ENCODE results near the gene TTC17.

- TF ChIP-seq POLR2A (IDR thresholded peaks at IDR 0.05; ENCODE audit: low read length) = no peak
- TF ChIP-seq GATA1 (IDR thresholded peaks at IDR 0.05; ENCODE audit: low read depth, low read length) = no peak
Observed at GRCh38 chr11:43537833-43538615, 179.3 kb downstream of the TTC17 start.

Measured in erythroblast (primary cell).